ENCODE data around the gene RDH13. TPM values are rescaled to one million over a fixed set of nuclear protein-coding genes. Genes with fewer than 3 reads are reported as not detected.

The RDH13 gene
- polyA plus RNA-seq, 1 of the 3 experiments (the other 2 are of a cell fraction), result 9.6 TPM

DNA sequence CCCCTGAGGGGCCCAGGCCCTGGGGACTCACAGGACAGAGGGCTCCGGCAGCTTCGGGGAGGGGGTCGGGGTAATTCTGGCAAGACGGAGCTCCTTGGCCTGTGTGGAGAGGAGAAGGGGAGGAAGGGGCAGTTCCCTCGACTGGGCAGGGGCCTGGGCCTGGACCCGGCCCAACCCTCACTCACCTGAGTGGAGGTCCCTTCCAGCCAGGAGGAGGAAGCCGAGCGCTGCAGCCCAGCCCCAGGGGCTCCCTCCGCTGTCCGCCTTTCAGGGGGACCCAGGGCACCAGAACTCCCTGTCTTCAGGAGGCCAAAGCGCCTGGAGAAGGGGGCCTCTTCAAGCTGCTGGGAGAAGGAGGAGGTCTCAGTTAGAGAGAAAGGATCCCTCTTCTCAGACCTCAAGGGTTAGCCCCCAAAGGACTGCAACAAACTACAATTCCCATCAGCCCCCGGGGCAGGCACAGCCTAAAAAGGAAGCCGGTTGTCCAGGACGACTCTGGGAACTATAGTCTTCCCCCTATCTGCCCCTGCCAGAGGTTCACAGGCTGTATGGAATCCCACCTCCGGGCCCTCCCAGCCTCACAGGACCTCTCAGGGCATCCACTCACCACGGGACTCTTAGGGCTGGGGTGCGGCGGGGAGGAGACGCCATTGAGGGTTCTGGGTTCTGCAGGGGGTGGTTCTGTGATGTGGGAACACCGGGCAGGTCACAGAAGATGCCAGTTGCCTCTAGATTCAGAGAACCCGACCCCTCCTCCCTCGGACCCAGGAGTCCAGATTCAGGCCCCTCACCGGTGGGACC lies 32.5 kb upstream of the RDH13 start:
- TF ChIP-seq SMC3 (IDR thresholded peaks at IDR 0.05; ENCODE audit: low read depth, low read length), result no peak
- TF ChIP-seq RCOR1 (IDR thresholded peaks at IDR 0.05; ENCODE audit: low read length), result no peak
- no peak for TF ChIP-seq TCF12 (IDR thresholded peaks at IDR 0.05)
- no peak for TF ChIP-seq MAX (IDR thresholded peaks at IDR 0.05; ENCODE audit: low read depth)
- TF ChIP-seq, protein P1, sequence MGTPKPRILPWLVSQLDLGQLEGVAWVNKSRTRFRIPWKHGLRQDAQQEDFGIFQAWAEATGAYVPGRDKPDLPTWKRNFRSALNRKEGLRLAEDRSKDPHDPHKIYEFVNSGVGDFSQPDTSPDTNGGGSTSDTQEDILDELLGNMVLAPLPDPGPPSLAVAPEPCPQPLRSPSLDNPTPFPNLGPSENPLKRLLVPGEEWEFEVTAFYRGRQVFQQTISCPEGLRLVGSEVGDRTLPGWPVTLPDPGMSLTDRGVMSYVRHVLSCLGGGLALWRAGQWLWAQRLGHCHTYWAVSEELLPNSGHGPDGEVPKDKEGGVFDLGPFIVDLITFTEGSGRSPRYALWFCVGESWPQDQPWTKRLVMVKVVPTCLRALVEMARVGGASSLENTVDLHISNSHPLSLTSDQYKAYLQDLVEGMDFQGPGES (IDR thresholded peaks at IDR 0.05; ENCODE audit: low read depth, low read length), result no peak
- no peak for TF ChIP-seq POLR2AphosphoS5 (IDR thresholded peaks at IDR 0.05; ENCODE audit: low read depth, low read length)
- TF ChIP-seq TAF1 (IDR thresholded peaks at IDR 0.05; ENCODE audit: borderline replicate concordance, low read depth, low read length), result no peak
- TF ChIP-seq TEAD4 (IDR thresholded peaks at IDR 0.05; ENCODE audit: borderline replicate concordance, insufficient read depth), result no peak
- Histone ChIP-seq H3K9me2 (no peaks in the 10 kb centered on the region), H3K27ac (ENCODE audit: low read depth in 2 of 2, low read length in 1 of 2) (no peak overlapping the region; a peak in 1 of 4 replicates), H3K9ac (no peak overlapping the region), H3K4me3 (ENCODE audit: low read depth in 2 of 2, low read length in 1 of 2) (no peak overlapping the region), H3K4me2 (no peak overlapping the region), H3F3A (replicated peaks; ENCODE audit: insufficient read depth) (no peaks in the 10 kb centered on the region), H4K20me1 (ENCODE audit: insufficient read depth) (0 out of 2 replicates have a peak, but pooled peaks cover 4% of the 10 kb centered on the region), H2AFZ (ENCODE audit: low read depth) (no peak overlapping the region), H3K9me3 (no peaks in the 10 kb centered on the region), H3K27me3 (ENCODE audit: insufficient read depth) (no peaks in the 10 kb centered on the region), H3K36me3 (replicated peaks in 1 of 2; ENCODE audit: control insufficient read depth in 1 of 2, insufficient read depth in 2 of 2, low read length in 1 of 2) (peaks cover 0 to 46% of the 10 kb centered on the region in 2 experiments), H3K4me1 (ENCODE audit: control insufficient read depth in 1 of 2, insufficient read depth in 2 of 2, low read depth in 1 of 2, low read length in 1 of 2) (no peaks in the 10 kb centered on the region; a peak in 1 of 4 replicates), H3K79me2 (ENCODE audit: insufficient read depth) (no peaks in the 10 kb centered on the region)
- CTCF ChIA-PET, result interaction anchor here (1.1 to 1.6 kb wide), 2 partner anchors 37 to 46 kb away, joined by 4 to 5 read pairs; no protein-coding TSS in a partner anchor
- WGBS (ENCODE audit: low lambda C conversion rate), result 83% methylated on average over 8 of the region's 23 CpGs
- POLR2A ChIA-PET, result no interaction called here
- DNase-seq, result no peak

DNA sequence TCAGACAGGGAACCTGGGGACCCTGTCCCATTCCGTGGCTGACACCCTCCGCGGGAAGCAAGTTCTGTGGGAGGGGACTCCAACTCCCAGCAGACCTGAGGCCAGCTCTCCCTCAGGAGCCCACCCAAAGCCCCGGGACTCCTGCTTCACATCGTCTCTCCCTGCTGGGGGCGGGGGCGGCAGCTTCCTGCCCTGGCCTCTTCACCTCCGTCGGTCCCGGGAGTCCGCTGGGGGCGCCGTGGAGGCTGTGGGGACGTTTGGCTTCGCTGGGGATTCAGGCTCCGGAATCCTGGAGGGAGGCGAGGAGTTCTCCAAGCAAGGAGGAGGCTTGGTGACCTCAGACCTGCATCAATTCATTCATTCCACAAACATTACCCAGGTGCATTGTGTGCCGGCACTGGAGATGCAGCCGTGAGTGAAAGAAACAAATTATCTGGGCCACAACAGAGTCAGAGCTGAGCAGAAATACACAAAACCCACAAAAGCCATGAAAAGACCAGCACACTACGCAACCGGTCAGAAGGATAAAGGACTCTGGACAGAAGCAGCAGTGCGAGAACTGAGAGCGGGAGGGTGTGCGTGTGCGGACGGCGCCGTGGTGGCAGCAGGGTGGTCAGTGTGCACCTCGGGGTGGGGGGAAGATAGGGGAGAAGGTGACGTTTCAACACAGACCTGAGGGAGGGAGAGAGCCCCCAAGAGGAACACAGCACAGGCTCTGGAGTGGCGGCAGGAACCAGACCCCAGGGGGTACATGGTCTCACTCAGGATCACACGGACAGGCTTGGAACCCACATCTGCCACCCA lies 31.7 kb upstream of the RDH13 start:
- no peaks in the 10 kb centered on the region for H3K27me3 ChIP-seq (ENCODE audit: insufficient read depth)
- H3K9me2 ChIP-seq, result no peaks in the 10 kb centered on the region
- POLR2A ChIA-PET, result no interaction called here
- TF ChIP-seq JUND (IDR thresholded peaks at IDR 0.05), result no peak
- TF ChIP-seq YY1 (IDR thresholded peaks at IDR 0.05; ENCODE audit: low read depth), result no peak
- no peak overlapping the region for H2AFZ ChIP-seq (ENCODE audit: low read depth)
- no peak overlapping the region for H3K4me3 ChIP-seq (ENCODE audit: low read depth in 2 of 2, low read length in 1 of 2)
- H3F3A ChIP-seq (replicated peaks; ENCODE audit: insufficient read depth), result peaks cover 8% of the 10 kb centered on the region
- no peaks in the 10 kb centered on the region for H3K9me3 ChIP-seq
- H3K27ac ChIP-seq (ENCODE audit: low read depth in 2 of 2, low read length in 1 of 2), result no peak overlapping the region; a peak in 1 of 4 replicates
- peaks cover 0 to 43% of the 10 kb centered on the region in 2 experiments for H3K36me3 ChIP-seq (replicated peaks in 1 of 2; ENCODE audit: control insufficient read depth in 1 of 2, insufficient read depth in 2 of 2, low read length in 1 of 2)
- WGBS (ENCODE audit: low lambda C conversion rate), result 90% methylated on average over 19 of the region's 32 CpGs
- H3K4me1 ChIP-seq (ENCODE audit: control insufficient read depth in 1 of 2, insufficient read depth in 2 of 2, low read depth in 1 of 2, low read length in 1 of 2), result no peaks in the 10 kb centered on the region; a peak in 1 of 4 replicates
- no peak overlapping the region for H3K9ac ChIP-seq
- no peak for DNase-seq
- H4K20me1 ChIP-seq (ENCODE audit: insufficient read depth), result 0 out of 2 replicates have a peak, but pooled peaks cover under 1% of the 10 kb centered on the region
- H3K79me2 ChIP-seq (ENCODE audit: insufficient read depth), result no peaks in the 10 kb centered on the region
- no peak overlapping the region for H3K4me2 ChIP-seq
- CTCF ChIA-PET, result interaction anchor here (1.6 kb wide), 1 partner anchor 38 kb away, joined by 5 read pairs; no protein-coding TSS in a partner anchor
